Prostate gland (tissue), 2 donors: ENCODE measurements around the gene JARID2. TPM values are rescaled to one million over a fixed set of nuclear protein-coding genes. Genes with fewer than 3 reads are reported as not detected.

ENCODE experiments used
- DNase-seq: peaks from one replicate; pipeline ENCODE4 v3.0.0-alpha.2; 2019; ENCODE audit warnings: low spot score
- H3K27ac ChIP-seq, 2 donors: fragments of 200-600 bp; sonication (generic); 2 replicates each; pipeline ENCODE4 v1.5.1; 2017 to 2019
- H3K27me3 ChIP-seq: fragments of 200-600 bp; sonication (generic); replicated peaks from 2 replicates; pipeline ENCODE4 v1.5.1; 2019; ENCODE audit not compliant: insufficient read depth
- H3K36me3 ChIP-seq, 2 donors: fragments of 200-600 bp; sonication (generic); 1 replicate in 1 of 2; 2 replicates in 1 of 2; pipeline versions ENCODE4 v1.5.1 to v1.8.1; 2017 to 2019
- H3K4me1 ChIP-seq: fragments of 200-600 bp; sonication (generic); replicated peaks from 2 replicates; pipeline ENCODE4 v1.5.1; 2019
- H3K4me3 ChIP-seq, 2 donors: fragments of 200-600 bp; sonication (generic); 2 replicates each; pipeline ENCODE4 v1.5.1; 2017 to 2019
- H3K9me3 ChIP-seq: fragments of 200-600 bp; sonication (generic); 2 replicates; pipeline ENCODE4 v1.5.1; 2017
- POLR2A ChIP-seq: fragments of 450-650 bp; IDR thresholded peaks from one replicate; pipeline ENCODE4 v1.6.1; 2016; ENCODE audit warnings: antibody characterized with exemption, mild to moderate bottlenecking
- POLR2AphosphoS5 ChIP-seq: sonication (generic); formaldehyde crosslinking; IDR thresholded peaks from one replicate; pipeline ENCODE4 v1.6.1; 2017; ENCODE audit warnings: antibody characterized with exemption
- WGBS: methylation state at CpG from one replicate; pipeline ENCODE4 v1.1.5; 2018; 5-methylcytosine and 5-hydroxymethylcytosine counted together
- intact Hi-C: fragments of 100-400 bp; cut with DNase I; formaldehyde crosslinking; loops from one replicate; pipeline ENCODE4 v1.14.2; 2022
- total RNA-seq, 2 donors: library from RNA; depleted of rRNA; stranded (reverse); fragments of >200 nt; gene quantifications; one replicate each; pipeline ENCODE4 v1.1.0, GENCODE V29; 2016
- TF ChIP-seq, protein P1 (sequence below), 4 experiments: fragments of 200-600 bp in 2 of 4; fragments of 450-650 bp in 2 of 4; sonication (generic) in 2 of 4; IDR thresholded peaks; 1 replicate in 3 of 4; 2 replicates in 1 of 4; pipeline ENCODE4 v1.5.1; 2016 to 2019; ENCODE audit warnings: antibody characterized with exemption in 4 of 4, mild to moderate bottlenecking in 2 of 4, moderate library complexity in 2 of 4

Gene JARID2
- total RNA-seq, 2 donors from 2014 or later, result 7.7 to 35.4 TPM

GRCh38 chr6:15346315-15346714 lies 100.4 kb downstream of the JARID2 start:
- Histone ChIP-seq H3K4me1 (no peaks in the 10 kb centered on the region), H3K27ac (no peak overlapping the region), H3K4me3 (no peak overlapping the region), H3K36me3 (no peaks in the 10 kb centered on the region), H3K27me3 (no peaks in the 10 kb centered on the region), H3K9me3 (no peaks in the 10 kb centered on the region)
- DNase-seq, result no peak
- TF ChIP-seq POLR2AphosphoS5 (no peak), POLR2A (no peak)
- TF ChIP-seq, protein P1, sequence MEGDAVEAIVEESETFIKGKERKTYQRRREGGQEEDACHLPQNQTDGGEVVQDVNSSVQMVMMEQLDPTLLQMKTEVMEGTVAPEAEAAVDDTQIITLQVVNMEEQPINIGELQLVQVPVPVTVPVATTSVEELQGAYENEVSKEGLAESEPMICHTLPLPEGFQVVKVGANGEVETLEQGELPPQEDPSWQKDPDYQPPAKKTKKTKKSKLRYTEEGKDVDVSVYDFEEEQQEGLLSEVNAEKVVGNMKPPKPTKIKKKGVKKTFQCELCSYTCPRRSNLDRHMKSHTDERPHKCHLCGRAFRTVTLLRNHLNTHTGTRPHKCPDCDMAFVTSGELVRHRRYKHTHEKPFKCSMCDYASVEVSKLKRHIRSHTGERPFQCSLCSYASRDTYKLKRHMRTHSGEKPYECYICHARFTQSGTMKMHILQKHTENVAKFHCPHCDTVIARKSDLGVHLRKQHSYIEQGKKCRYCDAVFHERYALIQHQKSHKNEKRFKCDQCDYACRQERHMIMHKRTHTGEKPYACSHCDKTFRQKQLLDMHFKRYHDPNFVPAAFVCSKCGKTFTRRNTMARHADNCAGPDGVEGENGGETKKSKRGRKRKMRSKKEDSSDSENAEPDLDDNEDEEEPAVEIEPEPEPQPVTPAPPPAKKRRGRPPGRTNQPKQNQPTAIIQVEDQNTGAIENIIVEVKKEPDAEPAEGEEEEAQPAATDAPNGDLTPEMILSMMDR (IDR thresholded peaks at IDR 0.05), result no peak
- intact Hi-C loops, result no loop called here
- 86% methylated on average over 5 of the region's 5 CpGs for WGBS

- intact Hi-C loops, result no loop called here
- no peaks in the 10 kb centered on the region for H3K36me3 ChIP-seq
- no peaks in the 10 kb centered on the region for H3K27me3 ChIP-seq
- no peak overlapping the region for H3K4me3 ChIP-seq
- WGBS, result 88% methylated on average over 4 of the region's 4 CpGs
- TF ChIP-seq POLR2AphosphoS5 (no peak), POLR2A (no peak)
- TF ChIP-seq, protein P1 (IDR thresholded peaks at IDR 0.05), result no peak
- no peaks in the 10 kb centered on the region for H3K9me3 ChIP-seq
- DNase-seq, result no peak
- no peak overlapping the region for H3K27ac ChIP-seq
- H3K4me1 ChIP-seq, result no peaks in the 10 kb centered on the region
These were observed 102.7 kb downstream of the JARID2 start for GRCh38 chr6:15348528-15348927.

- Histone ChIP-seq H3K4me1 (no peaks in the 10 kb centered on the region), H3K4me3 (no peak overlapping the region), H3K9me3 (no peaks in the 10 kb centered on the region), H3K27me3 (no peaks in the 10 kb centered on the region), H3K27ac (no peak overlapping the region), H3K36me3 (no peaks in the 10 kb centered on the region)
- WGBS, result 84% methylated on average over 5 of the region's 5 CpGs
- intact Hi-C loops, result no loop called here
- TF ChIP-seq POLR2A (no peak), POLR2AphosphoS5 (no peak)
- TF ChIP-seq, protein P1 (IDR thresholded peaks at IDR 0.05), result no peak
- DNase-seq, result no peak
These were observed 103.5 kb downstream of the JARID2 start for GRCh38 chr6:15349379-15349778.

DNA sequence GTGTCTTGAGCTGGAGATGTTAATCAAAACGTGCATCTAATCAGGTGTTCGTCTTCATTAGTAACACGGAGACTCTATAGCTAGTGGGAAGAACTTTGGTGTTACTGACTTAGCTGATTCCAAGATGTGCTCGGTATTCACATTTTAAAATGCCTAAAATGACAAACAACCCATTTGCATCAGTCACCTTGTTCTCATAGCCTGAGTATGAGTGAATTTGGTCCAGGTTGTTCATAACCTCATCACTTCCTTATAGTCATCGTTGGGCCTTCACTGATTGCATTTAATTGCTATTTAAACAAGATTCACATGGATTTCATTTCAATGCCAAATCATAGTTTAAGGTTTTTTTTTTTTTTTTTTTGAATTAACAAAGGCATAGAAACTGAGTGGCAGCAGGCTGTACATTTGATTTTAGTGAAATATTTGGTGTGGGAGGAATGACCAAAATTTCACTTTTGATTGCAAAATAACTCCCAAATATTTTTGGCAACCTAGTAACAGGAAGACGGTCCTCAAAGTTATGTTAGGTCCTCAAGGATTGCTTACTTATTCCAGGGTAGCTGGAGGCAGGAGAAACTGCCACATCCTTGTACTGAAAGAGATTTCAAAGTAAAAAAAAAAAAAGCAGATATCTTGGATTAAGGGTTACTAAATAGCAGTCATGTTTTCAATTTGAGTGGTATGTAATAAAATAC lies 104.7 kb downstream of the JARID2 start:
- H3K27me3 ChIP-seq, result no peaks in the 10 kb centered on the region

More for the DNA sequence above, 104.7 kb downstream of the JARID2 start:
- 82% methylated on average over 6 of the region's 6 CpGs for WGBS
- DNase-seq, result no peak
- Histone ChIP-seq H3K4me3 (no peak overlapping the region), H3K9me3 (no peaks in the 10 kb centered on the region), H3K27ac (no peak overlapping the region), H3K4me1 (no peaks in the 10 kb centered on the region), H3K36me3 (no peaks in the 10 kb centered on the region)
- intact Hi-C loops, result no loop called here
- TF ChIP-seq POLR2A, result no peak
- no peak for TF ChIP-seq POLR2AphosphoS5
- TF ChIP-seq, protein P1 (IDR thresholded peaks at IDR 0.05), result no peak
